ENCODE results near the gene CST3.

- TF ChIP-seq CTCF (IDR thresholded peaks at IDR 0.05) (no peak), POLR2A (IDR thresholded peaks at IDR 0.05) (no peak)
Measured at GRCh38 chr20:23624324-23624691, 13.4 kb downstream of the CST3 start.
